Head of caudate nucleus (tissue), 42 donors: ENCODE measurements around the gene GMPPA.

Source experiments
- DNase-seq, 42 donors: peaks; one replicate each; pipeline versions ENCODE4 v3.0.0 to v3.0.0-alpha.2; 2020 to 2021; ENCODE audit warnings: mixed read lengths in 7 of 42
- intact Hi-C: fragments of 100-400 bp; cut with DNase I; formaldehyde crosslinking; loops from one replicate; pipeline ENCODE4 v1.15.0; 2022

Gene GMPPA

DNA sequence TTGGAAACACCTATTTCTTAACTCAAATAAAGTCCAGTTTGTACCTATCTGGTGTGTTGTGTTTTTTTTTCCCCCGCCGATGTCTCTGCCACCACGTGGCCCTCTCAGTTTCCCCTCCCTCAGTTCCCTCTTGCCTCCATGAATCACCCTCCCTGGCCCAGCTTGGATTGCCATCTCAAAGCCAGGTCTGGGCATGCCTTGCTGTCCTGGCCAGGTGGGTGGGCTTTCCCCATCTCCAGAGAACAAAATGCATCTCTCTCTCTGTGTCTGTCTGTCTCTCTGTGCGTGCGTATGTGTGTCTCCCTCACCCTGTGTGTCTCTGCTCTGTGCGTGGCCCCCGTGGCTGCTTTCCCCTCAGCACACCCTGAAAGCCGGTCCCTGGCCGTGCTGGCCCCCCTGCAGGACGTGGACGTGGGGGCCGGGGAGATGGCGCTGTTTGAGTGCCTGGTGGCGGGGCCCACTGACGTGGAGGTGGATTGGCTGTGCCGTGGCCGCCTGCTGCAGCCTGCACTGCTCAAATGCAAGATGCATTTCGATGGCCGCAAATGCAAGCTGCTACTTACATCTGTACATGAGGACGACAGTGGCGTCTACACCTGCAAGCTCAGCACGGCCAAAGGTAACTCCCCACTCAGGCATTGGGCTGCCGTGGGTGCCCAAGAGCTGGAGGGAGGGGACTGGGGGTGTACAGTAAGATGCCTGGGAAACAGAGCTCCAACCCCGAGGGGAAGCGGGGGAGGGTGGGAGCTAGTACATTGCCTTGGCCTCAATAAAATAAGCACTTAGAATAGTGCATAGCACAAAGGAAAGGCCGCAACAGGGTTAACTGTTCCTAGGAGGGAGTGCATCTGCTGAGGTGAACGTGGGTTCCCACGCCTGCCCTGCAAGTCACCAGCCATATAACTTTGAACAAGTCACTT is 31.6 kb upstream of the GMPPA start:
- intact Hi-C loops: no loop called here
- DNase-seq: peak in 29 of 42 donors; percentile 24 to 80 (median 55)

DNA sequence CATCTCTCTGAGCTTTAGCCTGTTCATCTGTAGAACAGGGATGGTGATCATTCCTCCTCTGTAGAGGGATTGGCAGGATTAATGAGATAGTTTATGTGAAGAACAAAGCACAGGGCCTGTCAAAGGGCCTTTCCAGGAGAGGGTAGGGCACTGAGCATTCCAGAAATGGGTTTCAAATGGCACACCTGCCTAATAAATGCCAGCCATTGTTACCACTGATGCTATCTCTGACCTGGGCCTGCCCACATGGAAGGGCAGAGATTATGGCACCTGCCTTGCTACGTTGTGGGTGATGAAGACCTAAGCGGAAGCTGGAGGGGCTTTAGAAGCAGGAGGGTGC is 31.0 kb upstream of the GMPPA start:
- intact Hi-C loops: no loop called here
- no peak for DNase-seq

DNA sequence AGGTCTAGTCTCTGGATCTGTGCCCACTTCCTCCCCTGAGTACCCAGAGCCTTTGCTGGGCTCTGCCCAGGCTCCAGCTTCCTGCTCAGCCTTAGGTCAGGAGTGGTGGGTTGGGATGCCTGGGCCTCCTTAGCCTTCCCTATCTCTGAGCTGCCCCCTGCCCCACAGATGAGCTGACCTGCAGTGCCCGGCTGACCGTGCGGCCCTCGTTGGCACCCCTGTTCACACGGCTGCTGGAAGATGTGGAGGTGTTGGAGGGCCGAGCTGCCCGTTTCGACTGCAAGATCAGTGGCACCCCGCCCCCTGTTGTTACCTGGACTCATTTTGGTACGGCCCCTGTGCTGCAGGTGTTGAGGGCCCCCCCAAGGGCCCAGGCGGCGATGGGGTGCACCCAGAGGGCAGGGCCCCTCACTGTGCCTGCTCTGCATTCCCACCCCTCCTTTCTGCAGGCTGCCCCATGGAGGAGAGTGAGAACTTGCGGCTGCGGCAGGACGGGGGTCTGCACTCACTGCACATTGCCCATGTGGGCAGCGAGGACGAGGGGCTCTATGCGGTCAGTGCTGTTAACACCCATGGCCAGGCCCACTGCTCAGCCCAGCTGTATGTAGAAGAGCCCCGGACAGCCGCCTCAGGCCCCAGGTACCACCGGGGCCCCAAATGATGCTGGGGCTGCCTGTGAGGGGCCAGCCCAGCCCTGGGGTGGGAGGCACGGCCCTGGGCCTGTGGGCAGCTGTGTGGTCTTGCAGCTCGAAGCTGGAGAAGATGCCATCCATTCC is 30.1 kb upstream of the GMPPA start:
- no peak for DNase-seq
- intact Hi-C loops: no loop called here

DNA sequence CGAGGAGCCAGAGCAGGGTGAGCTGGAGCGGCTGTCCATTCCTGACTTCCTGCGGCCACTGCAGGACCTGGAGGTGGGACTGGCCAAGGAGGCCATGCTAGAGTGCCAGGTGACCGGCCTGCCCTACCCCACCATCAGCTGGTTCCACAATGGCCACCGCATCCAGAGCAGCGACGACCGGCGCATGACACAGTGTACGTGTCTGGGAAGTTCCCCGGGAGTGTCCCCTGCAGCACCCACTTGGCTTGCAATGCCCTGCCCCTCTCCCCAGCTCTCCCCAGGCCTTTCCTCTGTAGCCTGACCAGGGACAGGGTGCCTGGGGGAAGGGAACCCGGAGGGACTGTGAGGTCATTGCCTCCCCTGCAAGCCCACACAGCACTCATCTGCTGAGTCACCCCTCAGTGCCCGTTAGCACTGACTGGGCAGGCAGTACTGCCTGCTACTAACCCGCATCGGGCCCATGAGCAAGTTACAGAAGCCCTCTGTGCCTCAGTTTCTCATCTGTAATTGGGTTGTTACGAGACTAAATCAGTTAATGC is 29.4 kb upstream of the GMPPA start:
- DNase-seq: no peak
- intact Hi-C loops: no loop called here

DNA sequence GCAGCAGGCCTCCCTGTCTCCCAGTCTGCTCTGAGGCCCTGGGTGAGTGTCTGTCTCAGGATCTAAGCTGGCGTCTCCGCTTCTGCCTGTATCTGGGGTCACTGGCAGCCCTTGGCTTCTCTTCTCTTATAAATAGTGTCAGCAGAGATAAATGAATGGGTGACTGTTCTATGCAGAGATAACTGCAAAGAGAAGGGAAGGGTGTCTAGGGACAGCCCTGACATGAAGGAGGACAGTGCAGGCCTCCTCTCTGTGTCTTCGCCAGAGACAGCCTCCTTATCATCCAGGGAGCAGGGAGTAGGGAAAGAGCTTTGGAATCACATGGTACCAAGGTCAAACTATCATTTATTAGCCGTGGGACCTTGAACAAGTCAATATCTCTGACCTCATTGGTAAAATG is 28.3 kb upstream of the GMPPA start:
- intact Hi-C loops: no loop called here
- no peak for DNase-seq

DNA sequence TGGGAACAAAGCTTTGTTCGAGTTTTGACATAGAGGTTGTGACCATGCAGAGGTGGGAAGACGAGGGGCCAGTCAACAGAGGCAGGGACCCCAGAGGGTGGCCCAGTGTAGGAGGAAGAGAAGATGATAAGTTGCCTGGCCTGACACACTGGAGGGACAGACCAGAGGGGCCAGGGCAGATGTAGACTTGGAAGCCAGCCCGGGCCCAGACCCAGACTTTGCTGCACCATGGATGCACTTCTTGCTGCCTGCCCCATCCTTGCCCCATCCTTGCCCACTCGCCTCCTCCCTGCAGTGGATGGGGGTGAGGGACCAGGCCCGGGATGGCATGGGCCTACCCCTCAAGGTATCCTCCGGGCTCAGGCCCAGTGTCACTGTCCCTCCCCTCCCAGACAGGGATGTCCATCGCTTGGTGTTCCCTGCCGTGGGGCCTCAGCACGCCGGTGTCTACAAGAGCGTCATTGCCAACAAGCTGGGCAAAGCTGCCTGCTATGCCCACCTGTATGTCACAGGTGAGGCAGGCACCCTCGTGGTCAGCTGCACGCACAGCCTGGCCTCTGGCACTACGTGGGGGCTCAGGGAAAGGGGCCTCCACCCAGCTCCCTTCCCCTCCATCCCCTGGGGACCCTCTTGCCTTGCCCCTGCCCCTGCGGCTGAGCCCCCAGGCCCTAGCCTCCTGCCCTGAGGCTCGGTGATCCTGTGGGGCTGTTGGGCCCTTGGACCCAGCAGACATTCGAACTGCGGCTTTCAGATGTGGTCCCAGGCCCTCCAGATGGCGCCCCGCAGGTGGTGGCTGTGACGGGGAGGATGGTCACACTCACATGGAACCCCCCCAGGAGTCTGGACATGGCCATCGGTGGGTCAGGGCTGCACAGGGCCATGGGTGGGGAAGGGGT is 27.0 kb upstream of the GMPPA start:
- intact Hi-C loops: no loop called here

DNA sequence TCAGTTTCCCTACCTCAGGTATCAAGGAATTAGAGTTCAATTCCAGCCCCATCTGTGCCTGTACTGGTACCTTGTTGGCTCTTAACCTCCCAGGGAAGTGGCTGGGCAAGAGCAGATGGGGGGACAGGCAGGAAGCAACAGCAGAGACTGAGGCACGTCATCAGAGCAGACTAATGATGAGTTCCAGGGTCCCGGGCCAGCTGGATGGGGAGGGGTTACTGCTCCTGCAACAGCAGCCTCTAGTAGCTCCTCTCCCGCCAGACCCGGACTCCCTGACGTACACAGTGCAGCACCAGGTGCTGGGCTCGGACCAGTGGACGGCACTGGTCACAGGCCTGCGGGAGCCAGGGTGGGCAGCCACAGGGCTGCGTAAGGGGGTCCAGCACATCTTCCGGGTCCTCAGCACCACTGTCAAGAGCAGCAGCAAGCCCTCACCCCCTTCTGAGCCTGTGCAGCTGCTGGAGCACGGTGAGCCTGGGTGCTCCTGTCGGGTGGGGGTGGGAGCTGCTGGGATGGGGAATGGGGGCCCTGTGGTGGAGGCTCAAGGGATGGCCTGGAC is 26.0 kb upstream of the GMPPA start:
- intact Hi-C loops: no loop called here
- no peak for DNase-seq

More for the DNA sequence above, 27.0 kb upstream of the GMPPA start:
- no peak for DNase-seq

DNA sequence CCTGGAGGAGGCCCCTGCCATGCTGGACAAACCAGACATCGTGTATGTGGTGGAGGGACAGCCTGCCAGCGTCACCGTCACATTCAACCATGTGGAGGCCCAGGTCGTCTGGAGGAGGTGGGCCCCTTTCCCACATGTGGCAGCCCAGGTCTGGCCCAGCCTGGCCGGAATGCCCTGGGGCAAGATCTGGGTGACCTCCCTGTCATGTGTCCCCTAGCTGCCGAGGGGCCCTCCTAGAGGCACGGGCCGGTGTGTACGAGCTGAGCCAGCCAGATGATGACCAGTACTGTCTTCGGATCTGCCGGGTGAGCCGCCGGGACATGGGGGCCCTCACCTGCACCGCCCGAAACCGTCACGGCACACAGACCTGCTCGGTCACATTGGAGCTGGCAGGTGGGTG is 25.2 kb upstream of the GMPPA start:
- DNase-seq: no peak
- intact Hi-C loops: no loop called here

DNA sequence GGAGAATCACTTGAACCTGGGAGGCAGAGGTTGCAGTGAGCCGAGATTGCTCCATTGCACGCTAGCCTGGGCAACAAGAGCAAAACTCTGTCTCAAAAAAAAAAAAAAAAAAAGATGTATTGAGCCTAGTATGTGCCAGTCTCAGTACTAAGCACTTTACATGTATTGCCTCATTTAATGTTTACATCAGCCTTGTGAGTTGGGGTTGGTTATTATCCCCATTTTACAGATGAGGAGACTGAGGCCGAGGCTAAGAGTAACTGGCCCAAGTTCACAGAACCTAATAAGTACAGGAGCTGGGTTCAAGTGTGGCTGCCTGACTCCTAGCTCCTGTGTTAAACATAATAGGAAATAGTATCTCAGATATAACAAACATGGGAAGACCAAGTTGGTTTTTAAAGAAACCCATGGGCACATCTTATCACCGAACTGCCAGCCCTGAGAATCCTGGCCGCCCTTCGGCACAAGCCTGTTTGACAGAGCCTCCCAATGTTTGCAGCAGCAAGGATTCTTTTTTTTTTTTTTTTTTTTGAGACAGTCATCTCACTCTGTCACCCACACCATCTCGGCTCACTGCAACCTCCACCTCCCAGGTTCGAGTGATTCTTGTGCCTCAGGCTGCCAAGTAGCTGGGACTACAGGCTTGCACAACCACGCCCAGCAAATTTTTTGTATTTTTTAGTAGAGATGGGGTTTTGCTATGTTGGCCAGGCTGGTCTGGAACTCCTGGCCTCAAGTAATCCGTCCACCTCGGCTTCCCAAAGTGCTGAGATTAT is 24.2 kb upstream of the GMPPA start:
- DNase-seq: peak in 29 of 42 donors; percentile 21 to 88 (median 56)
- intact Hi-C loops: loop anchor here (5.0 kb wide), 1 partner anchor 58 kb away; no protein-coding TSS in a partner anchor

DNA sequence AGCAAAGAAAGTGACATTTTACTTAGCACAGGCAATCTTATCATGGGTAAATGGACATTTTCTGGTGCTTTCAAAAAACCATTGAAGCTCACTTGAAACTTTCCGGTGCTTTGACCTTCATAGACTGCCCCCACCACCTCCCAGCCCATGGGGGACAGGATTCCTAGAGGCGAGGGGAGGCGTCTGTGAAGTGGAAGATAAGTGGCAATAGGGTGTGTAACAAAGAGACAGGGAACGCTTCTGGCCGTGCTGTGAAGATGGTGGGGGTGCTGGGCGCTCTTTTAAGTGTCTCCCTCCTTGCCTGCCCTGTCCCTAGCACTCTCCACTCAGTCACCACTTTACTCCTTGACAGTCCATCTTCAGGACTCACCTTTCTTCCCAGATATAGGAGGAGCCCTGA is 23.4 kb upstream of the GMPPA start:
- no peak for DNase-seq
- intact Hi-C loops: loop anchor here (5.0 kb wide), 1 partner anchor 57 kb away; no protein-coding TSS in a partner anchor

DNA sequence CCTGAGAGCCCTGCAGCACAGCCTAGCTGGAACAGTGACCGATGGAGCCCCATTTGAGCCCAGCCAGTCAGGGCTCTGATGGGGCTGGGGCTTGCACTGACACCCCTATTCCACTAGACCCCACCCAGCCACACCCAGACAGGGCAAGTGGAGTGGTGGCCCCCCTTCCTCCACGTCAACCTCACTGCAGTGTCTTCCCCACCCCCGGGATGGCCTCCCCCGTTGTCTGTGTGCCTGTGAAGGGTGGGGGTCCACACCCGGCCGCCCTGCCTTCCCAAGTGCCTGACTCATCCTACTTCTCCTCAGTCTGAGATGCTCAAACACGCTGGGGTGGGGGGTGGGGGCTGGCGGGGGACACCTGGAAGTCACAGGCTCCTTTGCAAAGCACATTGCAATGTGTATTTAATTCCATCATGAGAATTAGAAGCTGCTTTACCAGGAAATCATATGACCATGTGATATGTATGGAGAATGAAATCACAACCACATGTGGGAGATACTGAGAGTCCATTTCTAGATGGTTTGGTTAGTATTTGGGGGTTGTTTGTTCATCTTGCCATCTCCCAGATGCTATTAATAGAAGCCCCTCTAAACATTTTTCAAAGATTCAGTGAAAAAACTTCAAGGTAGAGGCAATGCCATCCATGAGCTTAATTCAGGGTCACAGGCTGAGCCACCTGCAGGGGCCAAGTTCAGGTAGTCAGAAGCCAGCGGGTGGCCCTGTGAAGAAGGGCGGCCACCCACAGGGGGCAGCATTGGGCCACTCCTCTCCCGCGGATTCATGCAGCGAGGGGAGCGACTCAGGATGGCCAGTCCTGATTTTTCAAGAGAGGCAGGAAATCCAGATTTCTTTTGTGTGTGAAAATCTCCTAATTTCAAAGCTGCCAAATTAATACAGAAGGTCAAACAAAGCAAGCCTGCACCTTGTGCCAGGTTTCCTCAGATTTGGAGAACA is 22.7 kb upstream of the GMPPA start:
- intact Hi-C loops: loop anchor here (5.0 kb wide), 1 partner anchor 56 kb away; no protein-coding TSS in a partner anchor
- DNase-seq: peak in 41 of 42 donors; percentile 42 to 88 (median 67)

DNA sequence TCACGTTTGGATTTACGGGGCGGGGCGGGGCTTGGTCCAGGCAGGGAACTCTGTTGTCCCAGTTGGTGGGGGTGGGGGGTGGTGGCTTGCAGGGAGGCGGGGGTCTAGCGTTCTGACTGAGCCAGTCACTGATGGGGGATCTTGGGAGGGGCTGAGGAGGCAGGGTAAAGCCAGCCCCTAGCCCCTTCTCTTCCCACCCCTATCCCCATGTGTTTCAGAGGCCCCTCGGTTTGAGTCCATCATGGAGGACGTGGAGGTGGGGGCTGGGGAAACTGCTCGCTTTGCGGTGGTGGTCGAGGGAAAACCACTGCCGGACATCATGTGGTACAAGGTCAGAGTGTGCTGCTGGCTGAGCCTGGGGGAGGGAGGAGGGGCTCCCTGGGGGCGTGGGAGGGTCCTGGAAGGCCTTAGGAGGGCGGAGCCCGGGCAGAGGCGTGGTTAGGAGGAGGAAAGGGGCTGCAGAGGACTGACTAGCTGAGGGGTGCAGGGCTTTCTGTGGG is 22.0 kb upstream of the GMPPA start:
- DNase-seq: no peak
- intact Hi-C loops: loop anchor here (5.0 kb wide), 1 partner anchor 56 kb away; no protein-coding TSS in a partner anchor

DNA sequence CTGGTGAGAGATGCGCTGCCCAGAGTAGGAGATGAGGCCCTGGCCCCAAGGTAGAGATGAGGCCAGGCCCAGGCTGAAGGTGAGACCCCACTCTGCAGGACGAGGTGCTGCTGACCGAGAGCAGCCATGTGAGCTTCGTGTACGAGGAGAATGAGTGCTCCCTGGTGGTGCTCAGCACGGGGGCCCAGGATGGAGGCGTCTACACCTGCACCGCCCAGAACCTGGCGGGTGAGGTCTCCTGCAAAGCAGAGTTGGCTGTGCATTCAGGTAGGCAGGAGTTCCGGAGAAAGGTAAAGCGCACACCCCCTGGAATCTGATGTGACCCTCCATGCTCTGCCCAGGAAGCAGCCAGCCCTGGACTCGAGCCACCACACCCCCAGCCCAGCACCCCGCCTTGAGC is 21.5 kb upstream of the GMPPA start:
- DNase-seq: no peak

DNA sequence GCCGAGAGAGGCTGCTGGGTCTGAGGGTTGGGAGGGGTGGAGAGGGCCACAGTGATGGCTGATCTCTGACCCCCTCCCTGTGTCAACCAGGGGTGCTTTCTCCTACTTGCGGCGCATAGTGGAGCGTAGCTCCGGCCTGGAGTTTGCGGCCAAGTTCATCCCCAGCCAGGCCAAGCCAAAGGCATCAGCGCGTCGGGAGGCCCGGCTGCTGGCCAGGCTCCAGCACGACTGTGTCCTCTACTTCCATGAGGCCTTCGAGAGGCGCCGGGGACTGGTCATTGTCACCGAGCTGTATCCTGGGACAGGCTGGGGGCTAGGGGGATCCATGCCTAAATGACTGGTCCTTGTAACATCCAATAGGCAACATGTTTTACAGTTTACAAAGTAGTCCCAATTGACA is 20.9 kb upstream of the GMPPA start:
- intact Hi-C loops: loop anchor here (5.0 kb wide), 1 partner anchor 54 kb away; no protein-coding TSS in a partner anchor
- DNase-seq: no peak

More for the DNA sequence above, 21.5 kb upstream of the GMPPA start:
- intact Hi-C loops: loop anchor here (5.0 kb wide), 1 partner anchor 55 kb away; no protein-coding TSS in a partner anchor

DNA sequence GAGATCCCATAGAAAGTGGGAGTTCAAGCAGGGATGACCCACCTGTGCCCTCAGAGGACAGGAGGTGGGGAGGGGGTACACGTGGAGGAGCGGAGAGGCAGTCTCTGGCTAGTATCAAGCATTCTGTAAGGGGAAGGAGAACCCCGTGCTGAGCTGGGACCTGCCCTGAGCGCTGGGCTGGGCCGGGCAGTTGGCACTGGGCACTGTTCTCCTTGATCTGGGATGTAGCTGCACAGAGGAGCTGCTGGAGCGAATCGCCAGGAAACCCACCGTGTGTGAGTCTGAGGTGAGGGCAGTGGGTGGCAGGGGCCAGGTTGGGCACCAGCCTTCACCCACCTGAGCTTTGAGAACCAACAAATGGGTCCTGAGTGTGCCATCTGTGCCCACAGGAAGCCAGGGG is 19.8 kb upstream of the GMPPA start:
- intact Hi-C loops: loop anchor here (5.0 kb wide), 1 partner anchor 53 kb away; no protein-coding TSS in a partner anchor
- no peak for DNase-seq

DNA sequence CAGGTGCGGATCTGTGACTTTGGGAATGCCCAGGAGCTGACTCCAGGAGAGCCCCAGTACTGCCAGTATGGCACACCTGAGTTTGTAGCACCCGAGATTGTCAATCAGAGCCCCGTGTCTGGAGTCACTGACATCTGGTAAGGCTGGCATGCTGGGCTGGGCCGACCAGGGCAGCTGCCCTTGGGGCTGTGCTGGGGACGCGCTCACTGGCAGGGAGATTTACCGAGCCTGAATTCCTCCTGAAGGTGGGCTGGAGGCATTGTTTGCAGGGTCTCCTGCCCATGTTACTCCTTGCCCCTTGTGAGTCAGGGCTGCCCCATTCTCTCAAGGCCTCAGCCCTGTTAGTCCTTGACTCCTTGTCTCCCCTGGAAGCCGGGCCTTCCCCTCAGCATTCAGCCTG is 18.7 kb upstream of the GMPPA start:
- DNase-seq: no peak
- intact Hi-C loops: no loop called here
